Immature natural killer cell (primary cell): ENCODE data around the gene NINJ1. TPM values are rescaled to one million over a fixed set of nuclear protein-coding genes. Genes with fewer than 3 reads are reported as not detected.

Experiments
- DNase-seq, 3 donors: peaks; one replicate each; pipeline ENCODE4 v3.0.0; 2022; ENCODE audit warnings: mixed read lengths in 1 of 3
- H3K27ac Mint-ChIP-seq, 6 donors: one replicate each; pipeline ENCODE4 v1.8.0; 2020; ENCODE audit warnings: mixed read lengths in 6 of 6, mild to moderate bottlenecking in 5 of 6, inconsistent platforms in 4 of 6, moderate library complexity in 3 of 6
- H3K27me3 Mint-ChIP-seq, 3 donors: one replicate each; pipeline ENCODE4 v1.8.0; 2020 to 2021; ENCODE audit warnings: low read depth in 3 of 3, mild to moderate bottlenecking in 3 of 3, mixed read lengths in 3 of 3, moderate library complexity in 3 of 3, inconsistent platforms in 1 of 3
- H3K36me3 Mint-ChIP-seq, 3 donors: one replicate each; pipeline ENCODE4 v1.8.0; 2020; ENCODE audit warnings: mixed read lengths in 3 of 3, inconsistent platforms in 2 of 3, mild to moderate bottlenecking in 2 of 3
- H3K4me1 Mint-ChIP-seq, 2 donors: one replicate each; pipeline ENCODE4 v1.8.0; 2020; ENCODE audit warnings: inconsistent platforms in 2 of 2, mild to moderate bottlenecking in 2 of 2, mixed read lengths in 2 of 2, moderate library complexity in 1 of 2
- H3K4me3 Mint-ChIP-seq, 5 donors: one replicate each; pipeline ENCODE4 v1.8.0; 2020; ENCODE audit warnings: mild to moderate bottlenecking in 5 of 5, mixed read lengths in 5 of 5, inconsistent platforms in 3 of 5, moderate library complexity in 3 of 5
- H3K9me3 Mint-ChIP-seq, 6 donors: one replicate each; pipeline ENCODE4 v1.8.0; 2020; ENCODE audit warnings: mild to moderate bottlenecking in 6 of 6, mixed read lengths in 6 of 6, inconsistent platforms in 4 of 6, moderate library complexity in 3 of 6
- polyA plus RNA-seq, 3 donors: library from polyadenylated mRNA; unstranded; fragments of 300-500 nt; fragmentation: Illumina TruSeq; gene quantifications; one replicate each; pipeline ENCODE4 v1.2.3, GENCODE V29; 2021

The NINJ1 gene
- polyA plus RNA-seq, 3 donors from 2014 or later: 51.3 to 91.0 (median 54.0) TPM

- no peak overlapping the region for H3K27ac Mint-ChIP-seq
- no peak for DNase-seq
- H3K36me3 Mint-ChIP-seq: peaks cover 0 to 13% (median 3%) of the 10 kb centered on the region in 3 donors
- peaks cover 5 to 10% (median 9%) of the 10 kb centered on the region in 3 donors for H3K27me3 Mint-ChIP-seq
- H3K9me3 Mint-ChIP-seq: no peaks in the 10 kb centered on the region
- H3K4me3 Mint-ChIP-seq: no peak overlapping the region
- H3K4me1 Mint-ChIP-seq: peaks cover 12 to 15% of the 10 kb centered on the region in 2 donors
Measured at GRCh38 chr9:93087971-93088655, 45.9 kb downstream of the NINJ1 start.

DNA sequence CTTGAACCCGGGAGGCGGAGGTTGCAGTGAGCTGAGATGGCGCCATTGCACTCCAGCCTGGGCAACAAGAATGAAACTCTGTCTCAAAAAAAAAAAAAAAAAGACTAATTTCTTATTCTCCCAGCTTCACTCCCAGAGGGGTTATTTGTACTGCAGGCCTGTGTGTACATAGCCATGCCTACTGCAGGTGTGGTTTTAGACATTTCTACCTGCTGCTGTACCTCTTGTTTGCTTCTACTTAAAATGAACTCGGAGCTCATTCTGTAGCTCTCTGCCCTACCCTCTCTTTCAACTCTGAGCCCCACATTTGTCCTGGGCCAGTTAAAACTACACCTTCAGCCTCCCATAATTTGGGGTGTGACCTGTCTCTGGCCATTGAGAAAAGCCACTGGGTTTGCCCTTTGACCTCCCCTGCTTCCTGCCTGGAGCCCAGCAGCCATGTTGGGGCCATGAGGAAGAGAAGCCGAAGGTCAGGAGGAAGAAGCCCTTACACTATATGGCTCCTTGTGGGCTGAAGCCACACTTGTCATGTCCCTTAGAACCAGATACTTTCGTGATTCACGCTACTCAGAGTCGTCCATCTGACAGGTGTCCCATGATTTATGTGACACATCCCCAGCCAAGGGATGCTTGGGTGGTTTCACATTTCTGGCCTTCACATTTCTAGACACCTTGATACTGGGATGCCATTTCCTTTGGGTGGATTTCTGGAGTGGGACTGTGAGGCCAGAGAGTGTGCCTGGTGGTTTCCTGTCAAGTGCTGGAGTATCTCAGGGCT is 47.4 kb downstream of the NINJ1 start:
- Mint-ChIP-seq H3K4me1 (peaks cover 12% of the 10 kb centered on the region in 2 donors), H3K36me3 (peaks cover 0 to 13% (median 3%) of the 10 kb centered on the region in 3 donors), H3K27me3 (peaks cover 5 to 9% (median 8%) of the 10 kb centered on the region in 3 donors), H3K4me3 (no peak overlapping the region), H3K9me3 (no peaks in the 10 kb centered on the region), H3K27ac (peak overlapping the region in 1 of 6 donors; percentile 9)
- no peak for DNase-seq

GRCh38 chr9:93085676-93086075 is 48.4 kb downstream of the NINJ1 start:
- Mint-ChIP-seq H3K27me3 (peaks cover 5 to 14% (median 12%) of the 10 kb centered on the region in 3 donors), H3K9me3 (no peaks in the 10 kb centered on the region), H3K4me1 (peaks cover 12% of the 10 kb centered on the region in 2 donors), H3K4me3 (no peak overlapping the region), H3K36me3 (peaks cover 0 to 13% (median 5%) of the 10 kb centered on the region in 3 donors), H3K27ac (no peak overlapping the region)
- no peak for DNase-seq

DNA sequence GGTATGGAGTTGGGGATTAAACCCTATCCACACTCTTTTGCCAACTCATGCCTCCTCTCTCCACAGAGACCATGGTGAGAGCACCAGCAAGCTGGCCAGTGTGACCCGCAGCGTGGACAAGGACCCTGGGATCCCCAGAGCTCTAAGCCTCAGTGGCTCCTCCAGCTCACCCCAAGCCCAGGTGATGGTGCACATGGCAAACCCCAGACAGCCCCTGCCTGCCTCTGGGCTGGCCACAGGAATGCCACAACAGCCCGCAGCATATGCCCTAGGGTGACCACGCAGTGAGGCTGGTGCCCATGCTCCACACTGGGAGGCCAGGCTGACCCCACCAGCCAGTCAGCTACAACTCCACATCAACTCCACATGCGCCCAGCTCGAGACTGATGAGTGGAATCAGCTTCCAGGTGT is 49.6 kb downstream of the NINJ1 start:
- Mint-ChIP-seq H3K36me3 (peaks cover 0 to 13% (median 7%) of the 10 kb centered on the region in 3 donors), H3K27ac (no peak overlapping the region), H3K4me3 (no peak overlapping the region), H3K9me3 (no peaks in the 10 kb centered on the region), H3K4me1 (peaks cover 12% of the 10 kb centered on the region in 2 donors), H3K27me3 (peaks cover 11 to 19% (median 18%) of the 10 kb centered on the region in 3 donors)
- DNase-seq: no peak

GRCh38 chr9:93083592-93084470 is 50.2 kb downstream of the NINJ1 start:
- no peaks in the 10 kb centered on the region for H3K9me3 Mint-ChIP-seq
- H3K27me3 Mint-ChIP-seq: peaks cover 11 to 20% (median 20%) of the 10 kb centered on the region in 3 donors
- peaks cover 12 to 14% of the 10 kb centered on the region in 2 donors for H3K4me1 Mint-ChIP-seq
- no peak overlapping the region for H3K27ac Mint-ChIP-seq
- DNase-seq: no peak
- peak overlapping the region in 2 of 5 donors; percentile 5 to 54 for H3K4me3 Mint-ChIP-seq
- H3K36me3 Mint-ChIP-seq: peaks cover 0 to 13% (median 7%) of the 10 kb centered on the region in 3 donors

DNA sequence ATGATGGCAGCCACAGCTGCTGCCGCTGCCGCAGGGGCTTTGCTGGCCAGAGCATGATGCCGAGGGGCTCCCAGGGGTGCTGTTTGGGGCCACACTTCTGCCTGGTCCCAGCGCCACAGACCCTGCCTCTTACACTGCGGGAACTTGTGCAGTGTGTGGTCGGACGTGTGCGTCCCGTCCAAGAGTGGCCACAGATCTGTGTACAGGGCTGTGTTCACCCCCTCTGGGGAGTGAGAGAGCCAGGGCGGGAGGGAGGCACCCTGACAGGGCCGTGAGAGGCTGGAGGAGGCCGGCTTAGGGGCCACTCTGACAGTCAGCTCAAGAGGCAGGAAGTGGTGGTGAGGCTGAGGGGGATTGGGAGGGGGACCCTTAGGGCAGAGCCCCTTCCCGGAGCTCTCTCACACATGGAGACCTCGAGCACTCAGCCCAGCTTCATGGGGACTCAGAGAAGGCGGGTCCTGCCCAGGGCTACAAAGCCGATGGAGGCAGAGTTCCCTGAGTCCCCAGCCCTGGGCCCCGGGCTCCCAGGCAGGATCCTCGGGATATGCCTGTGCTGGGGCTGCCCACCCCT is 51.1 kb downstream of the NINJ1 start:
- Mint-ChIP-seq H3K9me3 (no peaks in the 10 kb centered on the region), H3K27me3 (peaks cover 14 to 21% (median 20%) of the 10 kb centered on the region in 3 donors), H3K27ac (no peak overlapping the region), H3K4me1 (peaks cover 12 to 17% of the 10 kb centered on the region in 2 donors), H3K36me3 (peaks cover 0 to 13% (median 7%) of the 10 kb centered on the region in 3 donors), H3K4me3 (no peak overlapping the region)
- DNase-seq: no peak

DNA sequence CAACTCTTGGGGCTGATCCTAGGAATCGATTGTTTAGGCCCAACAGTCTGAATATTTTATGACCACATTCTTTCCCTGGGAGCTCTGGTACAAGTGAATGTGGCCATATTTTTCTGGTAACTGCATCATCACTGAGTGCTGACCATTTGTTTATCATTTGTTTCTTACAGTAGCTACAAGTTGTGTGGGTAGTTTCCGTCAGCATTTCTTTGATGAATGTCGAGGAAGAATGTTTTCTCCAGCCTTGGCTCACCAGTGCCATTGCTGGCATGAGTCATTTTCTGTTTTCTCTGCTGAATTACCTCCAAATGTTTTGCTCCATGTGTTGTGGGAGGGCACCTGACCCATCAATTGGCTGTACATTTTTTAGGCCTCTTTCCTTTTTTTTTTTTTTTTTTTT is 52.1 kb downstream of the NINJ1 start:
- Mint-ChIP-seq H3K27ac (no peak overlapping the region), H3K4me1 (peaks cover 12 to 21% of the 10 kb centered on the region in 2 donors), H3K27me3 (peaks cover 14 to 20% (median 18%) of the 10 kb centered on the region in 3 donors), H3K4me3 (no peak overlapping the region), H3K9me3 (no peaks in the 10 kb centered on the region), H3K36me3 (peaks cover 0 to 13% (median 7%) of the 10 kb centered on the region in 3 donors)
- no peak for DNase-seq

- no peak for DNase-seq
- Mint-ChIP-seq H3K4me3 (no peak overlapping the region), H3K4me1 (peaks cover 7 to 21% of the 10 kb centered on the region in 2 donors), H3K36me3 (peaks cover 0 to 8% (median 7%) of the 10 kb centered on the region in 3 donors), H3K27me3 (peaks cover 12 to 24% (median 20%) of the 10 kb centered on the region in 3 donors), H3K9me3 (no peaks in the 10 kb centered on the region), H3K27ac (no peak overlapping the region)
Measured at GRCh38 chr9:93081081-93081529, 52.9 kb downstream of the NINJ1 start.

DNA sequence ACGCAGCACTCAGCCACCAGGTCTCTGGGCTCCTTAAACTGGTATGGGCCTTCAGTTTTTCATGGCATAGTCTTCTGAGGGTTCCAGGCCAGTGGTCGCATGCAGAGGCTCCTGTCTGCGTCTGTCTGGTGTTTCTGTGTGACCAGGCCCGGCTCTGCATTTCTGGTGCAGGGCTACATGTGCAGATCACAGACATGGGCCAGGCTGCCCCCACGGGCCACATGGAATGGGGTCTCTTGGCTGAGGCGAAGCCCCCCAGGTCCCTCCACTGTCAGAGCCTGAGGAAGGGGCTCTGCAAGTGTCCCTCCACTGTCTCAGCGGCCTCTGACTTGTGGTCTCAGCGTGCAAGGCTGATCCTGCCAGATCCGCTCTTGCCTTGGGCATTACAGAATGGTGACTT is 53.6 kb downstream of the NINJ1 start:
- Mint-ChIP-seq H3K36me3 (peaks cover 0 to 7% (median 4%) of the 10 kb centered on the region in 3 donors), H3K9me3 (no peaks in the 10 kb centered on the region), H3K27me3 (peaks cover 12 to 21% (median 20%) of the 10 kb centered on the region in 3 donors), H3K4me3 (no peak overlapping the region), H3K4me1 (peaks cover 7 to 19% of the 10 kb centered on the region in 2 donors), H3K27ac (no peak overlapping the region)
- no peak for DNase-seq

- peaks cover 7 to 19% of the 10 kb centered on the region in 2 donors for H3K4me1 Mint-ChIP-seq
- peaks cover 0 to 7% (median 4%) of the 10 kb centered on the region in 3 donors for H3K36me3 Mint-ChIP-seq
- H3K27ac Mint-ChIP-seq: no peak overlapping the region
- no peak overlapping the region for H3K4me3 Mint-ChIP-seq
- no peak for DNase-seq
- no peaks in the 10 kb centered on the region for H3K9me3 Mint-ChIP-seq
- H3K27me3 Mint-ChIP-seq: peaks cover 16 to 29% (median 20%) of the 10 kb centered on the region in 3 donors
Measured at GRCh38 chr9:93079371-93079770, 54.7 kb downstream of the NINJ1 start.

DNA sequence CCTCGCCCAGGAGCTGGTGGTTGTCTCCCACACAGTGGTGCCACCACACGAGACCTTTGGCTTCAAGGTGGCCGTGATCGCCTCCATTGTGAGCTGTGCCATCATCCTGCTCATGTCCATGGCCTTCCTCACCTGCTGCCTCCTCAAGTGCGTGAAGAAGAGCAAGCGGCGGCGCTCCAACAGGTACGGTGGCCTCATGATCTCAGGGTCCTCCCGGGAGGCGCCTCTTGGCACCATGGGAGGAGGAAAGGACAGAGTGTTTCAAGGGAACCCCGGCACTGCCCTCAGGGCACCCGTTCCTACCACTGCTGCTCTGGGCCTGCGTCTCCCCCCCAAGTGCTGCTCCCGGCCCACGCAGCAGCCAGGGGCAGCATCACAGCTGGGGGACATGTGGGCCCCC is 56.2 kb downstream of the NINJ1 start:
- Mint-ChIP-seq H3K27me3 (peaks cover 13 to 31% (median 27%) of the 10 kb centered on the region in 3 donors), H3K27ac (no peak overlapping the region), H3K4me3 (no peak overlapping the region), H3K36me3 (peaks cover 0 to 5% (median 0%) of the 10 kb centered on the region in 3 donors), H3K4me1 (peaks cover 0 to 12% of the 10 kb centered on the region in 2 donors), H3K9me3 (no peaks in the 10 kb centered on the region)
- DNase-seq: no peak

DNA sequence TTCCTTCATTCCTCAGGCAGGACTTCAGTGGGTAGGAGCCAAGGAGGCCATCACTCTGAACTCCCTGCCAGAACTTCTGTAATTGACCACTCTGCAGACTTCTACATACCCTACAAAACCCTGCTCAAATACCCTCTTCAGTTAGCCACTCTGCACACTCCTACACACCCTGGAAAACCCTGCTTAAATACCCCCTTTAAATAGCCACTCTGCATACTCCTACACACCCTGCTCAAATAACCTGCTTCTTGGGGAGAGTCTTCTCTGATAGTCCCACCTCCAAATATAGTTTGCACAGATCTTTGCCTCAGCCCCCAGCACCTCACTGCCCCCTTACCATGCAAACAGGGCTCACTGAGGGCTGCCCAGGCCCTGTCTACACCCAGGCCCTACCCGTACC is 56.7 kb downstream of the NINJ1 start:
- H3K9me3 Mint-ChIP-seq: no peaks in the 10 kb centered on the region
- peaks cover 0 to 5% (median 0%) of the 10 kb centered on the region in 3 donors for H3K36me3 Mint-ChIP-seq
- peaks cover 0 to 8% of the 10 kb centered on the region in 2 donors for H3K4me1 Mint-ChIP-seq
- no peak overlapping the region for H3K27ac Mint-ChIP-seq
- DNase-seq: no peak
- H3K27me3 Mint-ChIP-seq: peaks cover 13 to 32% (median 30%) of the 10 kb centered on the region in 3 donors
- H3K4me3 Mint-ChIP-seq: no peak overlapping the region

DNA sequence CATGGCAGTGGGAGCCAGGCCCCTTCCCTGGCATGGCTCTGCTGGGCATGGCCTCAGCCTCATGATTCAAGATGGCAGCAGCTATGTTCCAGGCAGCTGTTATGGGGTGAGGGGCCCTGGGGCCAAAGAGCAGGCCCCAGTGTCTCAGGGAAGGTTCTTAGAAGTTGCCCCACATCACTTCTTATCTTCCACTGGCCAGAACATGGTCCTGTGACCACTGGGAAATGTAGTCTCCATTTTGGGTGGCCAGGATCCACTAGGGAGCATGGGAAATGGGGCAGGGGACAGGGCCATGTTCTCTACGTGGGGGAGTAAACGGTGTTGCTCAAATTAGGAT is 57.3 kb downstream of the NINJ1 start:
- Mint-ChIP-seq H3K4me1 (peaks cover 0 to 8% of the 10 kb centered on the region in 2 donors), H3K9me3 (no peaks in the 10 kb centered on the region), H3K27me3 (peaks cover 13 to 36% (median 32%) of the 10 kb centered on the region in 3 donors), H3K27ac (no peak overlapping the region), H3K4me3 (no peak overlapping the region), H3K36me3 (peaks cover 0 to 5% (median 0%) of the 10 kb centered on the region in 3 donors)
- no peak for DNase-seq
